Cardiac septum (tissue), 1 donor: ENCODE measurements around the gene MMP12. TPM values are rescaled to one million over a fixed set of nuclear protein-coding genes. Genes with fewer than 3 reads are reported as not detected.
"Not testable (repeated sequence)": the region's sequence is repeated elsewhere in the genome, so short reads cannot be mapped to it uniquely, and the experiment has no call there.

Experiments
- DNase-seq: peaks from one replicate; pipeline ENCODE4 v3.0.0-alpha.2; 2020; ENCODE audit warnings: low spot score
- intact Hi-C: fragments of 100-400 bp; cut with DNase I; formaldehyde crosslinking; loops from one replicate; pipeline ENCODE4 v1.14.0; 2022
- long read RNA-seq: library from polyadenylated mRNA; unstranded; transcript quantifications from one replicate; pipeline ENCODE4 v2.0.0, GENCODE V29; 2021
- total RNA-seq: library from RNA; stranded (reverse); fragmentation: NEBNext Ultra II Directional; extraction: Animal tissue kit (Norgen Biotek cat#: 25700); gene quantifications from one replicate; pipeline ENCODE4 v1.2.1, GENCODE V29; 2021
- donor health status: DM: no; HTN: no; CAD: no.

Gene MMP12
- not detected for total RNA-seq
- long read RNA-seq, result 0 reads

DNA sequence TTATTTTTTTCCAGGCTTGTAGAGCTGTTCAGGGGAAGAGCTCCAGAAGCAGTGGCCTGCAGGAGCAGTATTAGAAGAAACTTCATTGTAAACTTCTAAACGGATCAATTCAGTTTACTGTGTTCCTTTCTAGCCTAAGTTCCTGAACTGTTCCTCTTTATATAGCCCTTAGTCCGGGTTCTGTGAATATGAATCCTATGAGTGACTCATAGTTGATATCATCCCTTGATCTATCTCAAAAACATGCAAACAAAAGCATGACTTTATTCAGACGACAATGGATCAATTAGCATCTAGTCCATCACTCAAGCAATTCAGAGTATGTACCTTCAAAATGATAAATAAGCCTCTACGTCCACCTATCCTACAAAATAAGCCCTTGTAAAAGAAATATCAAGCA is at the start of gene MMP12:
Gene MMP12 (minus strand): TSS at position 131 of the 400 bp plus-strand sequence. CDS start 45 bp downstream, at position 86.
- intact Hi-C loops, result no loop called here
- DNase-seq, result no peak

DNA sequence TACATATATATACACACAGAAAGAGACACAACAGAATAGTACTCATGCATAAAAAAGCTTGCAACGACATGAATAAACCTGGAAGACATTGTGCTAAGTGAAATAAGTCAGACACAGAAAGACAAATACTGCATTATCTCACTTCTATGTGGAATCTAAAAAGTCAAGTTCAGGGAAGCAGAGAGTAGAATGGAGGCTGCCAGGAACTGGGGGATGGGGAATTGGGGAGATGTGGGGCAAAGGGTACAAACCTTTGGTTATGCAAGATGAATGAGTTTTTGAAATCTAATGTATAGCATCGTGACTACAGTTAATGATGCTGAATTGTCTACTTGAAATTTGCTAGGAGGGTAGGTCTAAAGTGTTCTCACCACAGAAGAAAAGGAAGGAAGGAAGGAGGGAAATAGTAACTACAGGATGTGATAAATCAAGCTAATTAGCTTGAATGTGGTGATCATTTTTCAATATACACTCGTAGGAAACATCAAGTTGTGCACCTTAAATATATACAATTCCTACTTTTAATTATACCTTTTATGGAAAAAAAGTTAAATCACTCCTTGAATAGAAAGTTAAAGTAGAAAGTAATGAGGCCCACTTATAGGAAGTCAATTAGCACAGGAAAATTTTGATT is 46.9 kb upstream of the MMP12 start:
- intact Hi-C loops, result no loop called here
- no peak for DNase-seq

GRCh38 chr11:102920118-102920684 is 45.4 kb upstream of the MMP12 start:
- no peak for DNase-seq
- intact Hi-C loops, result no loop called here

DNA sequence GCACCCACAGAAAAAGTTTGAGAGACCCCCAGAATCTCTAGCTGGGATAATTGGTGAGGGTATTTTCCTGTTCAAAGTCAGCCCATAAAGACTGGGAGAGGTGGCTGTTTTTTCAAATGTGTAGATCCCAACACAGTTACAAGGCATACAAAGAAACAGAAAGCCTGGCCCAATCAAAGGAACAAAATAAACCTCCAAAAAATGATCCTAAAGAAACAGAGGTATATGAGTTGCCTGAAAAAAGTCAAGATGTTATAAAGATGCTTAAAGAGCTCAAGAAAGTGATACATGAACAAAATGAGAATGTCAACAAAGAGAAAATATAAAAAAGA is 40.2 kb upstream of the MMP12 start:
- no peak for DNase-seq
- intact Hi-C loops, result no loop called here

- DNase-seq, result no peak
- intact Hi-C loops, result no loop called here
Measured at GRCh38 chr11:102914238-102915043, 39.7 kb upstream of the MMP12 start.

DNA sequence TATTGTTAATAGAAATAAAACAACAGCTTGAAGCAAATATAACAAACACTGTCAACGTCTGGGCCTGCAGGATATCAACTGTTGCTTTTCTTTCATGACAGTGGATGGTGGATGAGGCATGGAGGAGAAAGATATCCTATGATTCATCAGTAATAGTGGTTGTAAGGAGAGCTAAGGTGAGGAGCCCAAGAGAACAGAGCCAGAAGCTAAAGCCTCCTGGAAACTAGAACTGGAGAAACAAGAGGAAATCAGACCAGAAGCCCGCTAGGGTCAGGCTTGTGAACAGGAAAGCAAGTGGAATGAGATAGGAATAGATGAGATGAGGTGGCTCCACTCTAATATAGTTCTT is 37.7 kb upstream of the MMP12 start:
- intact Hi-C loops, result no loop called here
- no peak for DNase-seq

DNA sequence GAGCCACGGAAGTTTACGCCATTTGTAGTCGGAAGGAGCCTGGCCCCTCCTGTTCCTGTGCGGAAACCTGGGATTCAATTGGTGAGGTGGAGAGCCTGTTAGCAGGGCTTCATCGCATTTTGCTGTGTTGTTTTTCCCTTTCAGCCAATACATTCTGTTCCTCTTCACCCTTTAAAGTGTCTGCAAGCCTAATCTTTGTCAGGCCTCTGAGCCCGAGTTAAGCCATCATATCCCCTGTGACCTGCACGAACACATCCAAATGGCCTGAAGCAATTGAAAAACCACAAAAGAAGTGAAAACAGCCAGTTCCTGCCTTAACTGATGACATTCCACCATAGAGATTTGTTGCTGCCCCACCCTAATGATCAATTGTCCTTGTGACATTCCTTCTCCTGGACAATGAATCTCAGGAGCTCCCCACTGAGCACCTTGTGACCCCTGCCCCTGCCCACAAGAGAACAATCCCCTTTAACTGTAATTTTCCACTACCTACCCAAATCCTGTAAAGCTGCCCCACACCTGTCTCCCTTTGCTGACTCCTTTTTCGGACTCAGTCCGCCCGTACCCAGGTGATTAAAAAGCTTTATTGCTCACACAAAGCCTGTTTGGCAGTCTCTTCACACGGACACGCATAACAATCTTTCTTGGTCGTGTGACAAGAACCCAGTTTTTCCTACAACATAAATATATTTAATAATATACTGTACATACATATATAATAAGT is 37.1 kb upstream of the MMP12 start:
- intact Hi-C loops, result no loop called here
- no peak for DNase-seq

DNA sequence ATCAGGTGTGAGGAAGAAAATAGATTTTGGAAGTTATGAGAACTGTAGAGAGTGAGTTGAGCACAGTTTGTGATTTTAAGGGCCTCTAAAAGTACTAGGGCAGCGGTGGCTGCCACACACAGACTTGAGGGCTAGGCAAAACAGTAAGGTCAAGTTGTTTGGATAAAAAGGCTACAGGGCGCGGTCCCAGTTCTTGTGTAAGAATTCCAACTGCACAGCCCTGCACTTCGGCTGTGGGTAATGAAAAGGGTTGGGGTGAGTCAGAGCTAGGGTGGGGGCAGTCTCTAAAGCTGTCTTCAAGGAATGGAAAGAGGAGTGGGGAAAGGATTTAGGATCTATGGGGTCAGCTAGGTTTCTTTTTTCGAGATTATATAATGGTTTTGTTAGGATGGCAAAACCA is 31.1 kb upstream of the MMP12 start:
- DNase-seq, intact Hi-C loops: not testable (repeated sequence)

DNA sequence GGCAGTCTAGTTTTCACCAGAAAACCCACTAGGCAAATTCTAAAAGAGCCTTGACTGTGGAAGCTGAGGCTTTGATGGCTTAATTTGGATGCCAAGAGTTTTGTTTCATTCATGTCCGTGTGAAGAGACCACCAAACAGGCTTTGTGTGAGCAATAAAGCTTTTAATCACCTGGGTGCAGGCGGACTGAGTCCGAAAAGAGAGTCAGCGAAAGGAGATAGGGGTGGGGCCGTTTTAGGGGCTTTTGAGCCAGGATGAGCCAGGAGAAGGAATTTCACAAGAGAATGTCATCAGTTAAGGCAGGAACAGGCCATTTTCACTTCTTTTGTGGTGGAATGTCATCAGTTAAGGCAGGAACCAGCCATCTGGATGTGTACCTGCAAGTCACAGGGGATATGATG is 29.1 kb upstream of the MMP12 start:
- DNase-seq, intact Hi-C loops: not testable (repeated sequence)

GRCh38 chr11:102900346-102900745 is 25.6 kb upstream of the MMP12 start:
- DNase-seq, result no peak
- intact Hi-C loops, result no loop called here

DNA sequence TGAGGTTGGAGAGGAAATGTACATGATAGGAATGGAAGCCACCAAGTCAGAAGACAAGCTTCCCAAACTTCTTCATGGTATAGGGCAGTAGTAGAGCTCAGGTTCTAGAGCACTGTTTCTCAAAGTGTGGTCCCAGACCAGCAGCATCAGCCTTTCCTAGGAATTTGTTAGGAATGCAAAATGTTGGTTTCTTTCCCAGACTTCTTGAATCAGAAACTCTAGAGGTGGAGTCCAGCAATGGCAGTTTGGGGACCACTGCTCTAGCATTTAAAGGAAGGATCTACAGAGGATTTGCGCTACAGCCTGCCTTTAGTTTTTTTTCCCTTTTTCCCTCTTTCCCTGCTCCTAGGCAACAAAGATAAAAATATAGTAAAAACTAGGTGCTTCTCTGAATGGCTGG is 17.0 kb upstream of the MMP12 start:
- intact Hi-C loops, result no loop called here
- no peak for DNase-seq

DNA sequence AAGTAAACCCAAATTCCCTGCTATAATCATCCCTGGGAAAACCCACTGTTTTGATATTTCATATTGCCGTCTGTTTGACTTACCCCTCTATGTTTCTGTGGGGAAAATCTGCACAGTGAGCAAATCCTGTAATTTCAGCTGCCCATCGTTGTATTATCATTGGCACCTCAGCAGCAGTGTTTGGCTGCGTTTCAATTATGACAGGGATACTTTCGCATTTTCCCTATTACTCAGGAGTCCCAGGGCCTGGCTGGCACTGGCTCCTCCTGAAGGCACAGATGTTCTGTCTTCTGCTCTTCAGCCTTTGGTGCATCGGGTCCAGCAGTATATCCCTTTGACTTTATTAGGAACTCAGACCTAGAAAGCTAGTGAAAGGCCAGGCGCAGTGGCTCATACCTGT is 12.2 kb upstream of the MMP12 start:
- intact Hi-C loops, result no loop called here
- DNase-seq, result no peak

GRCh38 chr11:102883141-102883540 is 8.4 kb upstream of the MMP12 start:
- DNase-seq, result no peak
- intact Hi-C loops, result no loop called here

DNA sequence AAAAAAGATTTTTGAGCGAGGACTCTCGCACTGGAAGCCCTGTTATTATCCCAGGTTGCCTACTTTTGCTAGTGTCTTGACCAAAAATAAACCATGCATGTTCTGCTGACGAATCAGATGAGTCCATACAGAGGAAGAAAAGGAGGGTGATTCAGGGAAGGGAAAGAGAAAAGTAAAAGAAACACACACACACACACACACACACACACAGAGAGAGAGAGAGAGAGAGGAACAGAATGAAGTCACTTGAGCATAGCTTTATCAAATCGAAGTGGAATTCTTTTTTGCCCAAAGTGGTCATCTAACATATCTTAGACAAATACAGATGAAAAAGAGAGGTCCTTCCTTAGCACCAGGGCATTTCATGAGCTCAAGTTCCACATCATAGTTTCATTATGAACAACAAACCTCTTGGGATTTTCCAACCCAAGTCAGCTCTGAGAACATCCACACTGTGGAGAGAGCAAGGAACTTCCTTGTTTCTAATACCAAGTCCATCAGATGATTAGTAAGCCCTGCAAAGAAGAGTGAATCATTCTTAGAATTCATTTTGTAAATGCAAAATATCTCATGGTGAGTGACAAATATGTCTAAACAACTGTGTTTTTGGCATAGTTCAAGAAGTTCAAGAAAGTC is 7.7 kb upstream of the MMP12 start:
- intact Hi-C loops, result no loop called here
- DNase-seq, result no peak

DNA sequence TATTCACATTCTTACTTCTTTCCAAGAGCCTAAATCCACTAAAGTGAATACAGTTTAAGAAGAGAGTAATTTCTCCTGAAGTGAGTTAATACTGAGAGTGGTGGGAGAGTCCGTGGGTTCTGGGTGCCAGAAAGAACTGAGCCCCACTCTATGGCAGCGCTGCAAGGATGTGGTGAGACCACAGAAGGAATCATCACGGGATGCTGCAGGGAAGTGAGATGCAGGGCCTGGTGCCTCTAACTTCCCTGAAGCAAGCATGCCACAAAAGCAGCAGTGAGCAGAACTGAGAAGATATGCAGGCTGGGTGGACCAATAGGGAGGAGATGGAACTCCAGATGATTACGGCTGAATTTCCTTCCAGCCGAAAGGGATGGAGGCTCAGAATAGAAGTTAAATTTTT is 5.0 kb upstream of the MMP12 start:
- DNase-seq, result no peak
- intact Hi-C loops, result no loop called here

- no peak for DNase-seq
- intact Hi-C loops, result no loop called here
Measured at GRCh38 chr11:102878595-102878994, 3.8 kb upstream of the MMP12 start.

DNA sequence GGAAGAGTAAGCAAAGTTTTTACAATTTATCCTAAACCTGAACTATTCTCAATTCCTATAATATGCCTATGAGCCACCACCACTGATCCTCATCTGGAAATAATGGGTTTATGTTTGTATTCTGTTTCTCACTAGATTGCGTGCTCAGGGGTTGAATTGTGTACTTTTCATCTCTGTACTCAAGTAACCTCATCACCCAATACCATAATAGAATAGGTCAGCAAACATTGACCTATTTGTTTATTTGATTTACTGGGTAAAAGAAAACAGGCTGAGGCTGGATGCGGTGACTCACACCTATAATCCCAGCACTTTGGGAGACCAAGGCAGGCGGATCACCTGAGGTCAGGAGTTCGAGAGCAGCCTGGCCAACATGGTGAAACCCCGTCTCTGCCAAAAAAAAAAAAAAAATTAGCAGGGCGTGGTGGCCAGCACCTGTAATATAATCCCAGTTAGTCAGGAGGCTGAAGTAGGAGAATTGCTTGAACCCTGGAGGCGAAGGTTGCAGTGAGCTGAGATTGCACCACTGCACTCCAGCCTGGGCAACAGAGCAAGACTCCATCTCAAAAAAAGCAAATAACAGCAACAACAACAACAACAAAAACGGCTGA is 5.3 kb downstream of the MMP12 start:
- DNase-seq, intact Hi-C loops: not testable (repeated sequence)

- no peak for DNase-seq
- intact Hi-C loops, result no loop called here
Measured at GRCh38 chr11:102868339-102868738, 6.4 kb downstream of the MMP12 start.

GRCh38 chr11:102864724-102865123 is 10.1 kb downstream of the MMP12 start:
- intact Hi-C loops, result no loop called here
- DNase-seq, result no peak

DNA sequence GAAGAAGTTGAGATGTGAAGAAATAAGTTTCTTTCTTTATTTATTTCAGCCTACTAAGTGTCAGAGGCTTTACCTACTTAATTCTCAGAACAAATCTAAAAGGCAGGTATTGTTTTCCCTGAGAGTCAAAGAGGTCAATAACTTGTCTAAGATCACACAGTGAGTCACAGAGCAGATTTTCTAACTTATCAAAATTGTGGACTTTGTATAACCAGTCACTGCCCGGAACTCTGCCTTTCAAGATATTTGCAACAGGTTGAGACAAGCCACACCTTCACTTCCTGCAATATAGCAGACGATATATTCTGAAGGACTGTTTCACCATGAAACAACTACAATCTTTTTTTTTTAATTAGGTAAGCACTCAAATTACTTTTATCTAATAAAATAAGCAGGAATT is 20.8 kb downstream of the MMP12 start:
- no peak for DNase-seq
- intact Hi-C loops, result no loop called here
